Measurements from ENCODE around the gene DLGAP1.

The DLGAP1 gene

DNA sequence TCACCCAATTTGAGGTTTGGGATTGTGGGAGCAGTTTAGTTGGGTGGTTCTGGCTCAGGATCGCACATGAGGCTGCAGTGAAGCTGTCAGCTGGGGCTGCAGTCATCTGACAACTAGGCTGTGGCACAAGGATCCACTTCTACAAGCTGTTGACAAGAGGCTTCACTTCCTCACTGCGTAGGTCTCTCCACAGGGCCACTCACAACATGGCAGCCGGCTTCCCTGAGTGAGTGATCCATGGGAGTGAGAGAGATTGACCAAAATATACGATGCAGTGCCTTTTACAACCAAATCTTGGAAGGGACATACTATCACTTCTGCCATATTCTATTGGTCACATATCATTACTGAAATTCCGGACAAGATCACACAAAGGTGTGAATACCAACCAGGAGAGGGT lies 187.5 kb downstream of the DLGAP1 start:
- H3K4me1 ChIP-seq (ENCODE audit: control insufficient read depth, insufficient read depth, low read length), result no peaks in the 10 kb centered on the region
- no peaks in the 10 kb centered on the region for H3K9me3 ChIP-seq (ENCODE audit: control insufficient read depth, insufficient read depth, low read depth, low read length)
- H3K36me3 ChIP-seq (ENCODE audit: control insufficient read depth in 2 of 2, insufficient read depth in 1 of 2, low read length in 2 of 2), result no peaks in the 10 kb centered on the region
- TF ChIP-seq ZSCAN23 (tag by site-specific recombination; IDR thresholded peaks at IDR 0.05) (no peak), ZNF121 (tag by site-specific recombination; IDR thresholded peaks at IDR 0.05) (no peak), ZNF777 (tag by site-specific recombination; IDR thresholded peaks at IDR 0.05; ENCODE audit: borderline replicate concordance) (no peak), FEZF1 (tag by site-specific recombination; IDR thresholded peaks at IDR 0.05) (no peak), TRIM28 (IDR thresholded peaks at IDR 0.05; ENCODE audit: borderline replicate concordance, low read length) (no peak), ZNF510 (tag by site-specific recombination; IDR thresholded peaks at IDR 0.05; ENCODE audit: insufficient replicate concordance) (no peak), ZFHX2 (tag by site-specific recombination; conservative IDR thresholded peaks at IDR 0.05) (no peak), ZBTB1 (tag by site-specific recombination; IDR thresholded peaks at IDR 0.05) (no peak), SP2 (tag by site-specific recombination; IDR thresholded peaks at IDR 0.05) (no peak), ZNF473 (tag by site-specific recombination; IDR thresholded peaks at IDR 0.05) (no peak)
- TF ChIP-seq, protein P1, sequence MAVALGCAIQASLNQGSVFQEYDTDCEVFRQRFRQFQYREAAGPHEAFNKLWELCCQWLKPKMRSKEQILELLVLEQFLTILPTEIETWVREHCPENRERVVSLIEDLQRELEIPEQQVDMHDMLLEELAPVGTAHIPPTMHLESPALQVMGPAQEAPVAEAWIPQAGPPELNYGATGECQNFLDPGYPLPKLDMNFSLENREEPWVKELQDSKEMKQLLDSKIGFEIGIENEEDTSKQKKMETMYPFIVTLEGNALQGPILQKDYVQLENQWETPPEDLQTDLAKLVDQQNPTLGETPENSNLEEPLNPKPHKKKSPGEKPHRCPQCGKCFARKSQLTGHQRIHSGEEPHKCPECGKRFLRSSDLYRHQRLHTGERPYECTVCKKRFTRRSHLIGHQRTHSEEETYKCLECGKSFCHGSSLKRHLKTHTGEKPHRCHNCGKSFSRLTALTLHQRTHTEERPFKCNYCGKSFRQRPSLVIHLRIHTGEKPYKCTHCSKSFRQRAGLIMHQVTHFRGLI (tag by site-specific recombination; IDR thresholded peaks at IDR 0.05), result no peak
- TF ChIP-seq, protein P2, sequence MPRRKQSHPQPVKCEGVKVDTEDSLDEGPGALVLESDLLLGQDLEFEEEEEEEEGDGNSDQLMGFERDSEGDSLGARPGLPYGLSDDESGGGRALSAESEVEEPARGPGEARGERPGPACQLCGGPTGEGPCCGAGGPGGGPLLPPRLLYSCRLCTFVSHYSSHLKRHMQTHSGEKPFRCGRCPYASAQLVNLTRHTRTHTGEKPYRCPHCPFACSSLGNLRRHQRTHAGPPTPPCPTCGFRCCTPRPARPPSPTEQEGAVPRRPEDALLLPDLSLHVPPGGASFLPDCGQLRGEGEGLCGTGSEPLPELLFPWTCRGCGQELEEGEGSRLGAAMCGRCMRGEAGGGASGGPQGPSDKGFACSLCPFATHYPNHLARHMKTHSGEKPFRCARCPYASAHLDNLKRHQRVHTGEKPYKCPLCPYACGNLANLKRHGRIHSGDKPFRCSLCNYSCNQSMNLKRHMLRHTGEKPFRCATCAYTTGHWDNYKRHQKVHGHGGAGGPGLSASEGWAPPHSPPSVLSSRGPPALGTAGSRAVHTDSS (tag by site-specific recombination; IDR thresholded peaks at IDR 0.05), result no peak
- no peak overlapping the region for H3K4me3 ChIP-seq (ENCODE audit: low read depth, low read length)
- POLR2A ChIA-PET, result no interaction called here
- no peak overlapping the region for H3K27ac ChIP-seq (ENCODE audit: extremely low read depth, low read depth, low read length)
- CTCF ChIA-PET, result no interaction called here

- H3K36me3 ChIP-seq (ENCODE audit: control insufficient read depth in 2 of 2, insufficient read depth in 1 of 2, low read length in 2 of 2), result no peaks in the 10 kb centered on the region
- no peak overlapping the region for H3K4me3 ChIP-seq (ENCODE audit: low read depth, low read length)
These were observed 190.7 kb downstream of the DLGAP1 start for GRCh38 chr18:4264347-4264791.

More at GRCh38 chr18:4264347-4264791, 190.7 kb downstream of the DLGAP1 start:
- Histone ChIP-seq H3K4me1 (ENCODE audit: control insufficient read depth, insufficient read depth, low read length) (no peaks in the 10 kb centered on the region), H3K9me3 (ENCODE audit: control insufficient read depth, insufficient read depth, low read depth, low read length) (no peaks in the 10 kb centered on the region), H3K27ac (ENCODE audit: extremely low read depth, low read depth, low read length) (no peak overlapping the region)
- no peak for TF ChIP-seq ZFP41 (tag by site-specific recombination; IDR thresholded peaks at IDR 0.05; ENCODE audit: borderline replicate concordance)
- TF ChIP-seq, protein P3, sequence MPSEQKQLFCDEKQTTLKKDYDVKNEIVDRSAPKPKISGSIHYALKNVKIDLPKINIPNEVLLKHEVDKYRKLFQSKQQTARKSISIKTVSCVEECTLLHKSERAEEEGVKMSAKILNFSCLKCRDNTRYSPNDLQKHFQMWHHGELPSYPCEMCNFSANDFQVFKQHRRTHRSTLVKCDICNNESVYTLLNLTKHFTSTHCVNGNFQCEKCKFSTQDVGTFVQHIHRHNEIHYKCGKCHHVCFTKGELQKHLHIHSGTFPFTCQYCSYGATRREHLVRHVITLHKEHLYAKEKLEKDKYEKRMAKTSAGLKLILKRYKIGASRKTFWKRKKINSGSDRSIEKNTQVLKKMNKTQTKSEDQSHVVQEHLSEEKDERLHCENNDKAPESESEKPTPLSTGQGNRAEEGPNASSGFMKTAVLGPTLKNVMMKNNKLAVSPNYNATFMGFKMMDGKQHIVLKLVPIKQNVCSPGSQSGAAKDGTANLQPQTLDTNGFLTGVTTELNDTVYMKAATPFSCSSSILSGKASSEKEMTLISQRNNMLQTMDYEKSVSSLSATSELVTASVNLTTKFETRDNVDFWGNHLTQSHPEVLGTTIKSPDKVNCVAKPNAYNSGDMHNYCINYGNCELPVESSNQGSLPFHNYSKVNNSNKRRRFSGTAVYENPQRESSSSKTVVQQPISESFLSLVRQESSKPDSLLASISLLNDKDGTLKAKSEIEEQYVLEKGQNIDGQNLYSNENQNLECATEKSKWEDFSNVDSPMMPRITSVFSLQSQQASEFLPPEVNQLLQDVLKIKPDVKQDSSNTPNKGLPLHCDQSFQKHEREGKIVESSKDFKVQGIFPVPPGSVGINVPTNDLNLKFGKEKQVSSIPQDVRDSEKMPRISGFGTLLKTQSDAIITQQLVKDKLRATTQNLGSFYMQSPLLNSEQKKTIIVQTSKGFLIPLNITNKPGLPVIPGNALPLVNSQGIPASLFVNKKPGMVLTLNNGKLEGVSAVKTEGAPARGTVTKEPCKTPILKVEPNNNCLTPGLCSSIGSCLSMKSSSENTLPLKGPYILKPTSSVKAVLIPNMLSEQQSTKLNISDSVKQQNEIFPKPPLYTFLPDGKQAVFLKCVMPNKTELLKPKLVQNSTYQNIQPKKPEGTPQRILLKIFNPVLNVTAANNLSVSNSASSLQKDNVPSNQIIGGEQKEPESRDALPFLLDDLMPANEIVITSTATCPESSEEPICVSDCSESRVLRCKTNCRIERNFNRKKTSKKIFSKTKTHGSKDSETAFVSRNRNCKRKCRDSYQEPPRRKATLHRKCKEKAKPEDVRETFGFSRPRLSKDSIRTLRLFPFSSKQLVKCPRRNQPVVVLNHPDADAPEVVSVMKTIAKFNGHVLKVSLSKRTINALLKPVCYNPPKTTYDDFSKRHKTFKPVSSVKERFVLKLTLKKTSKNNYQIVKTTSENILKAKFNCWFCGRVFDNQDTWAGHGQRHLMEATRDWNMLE (tag by site-specific recombination; conservative IDR thresholded peaks at IDR 0.05; ENCODE audit: low read depth), result no peak
- TF ChIP-seq ZFP3 (tag by site-specific recombination; IDR thresholded peaks at IDR 0.05; ENCODE audit: low read depth), result no peak
- TF ChIP-seq ZFHX2 (tag by site-specific recombination; conservative IDR thresholded peaks at IDR 0.05), result no peak
- ChIA-PET POLR2A (no interaction called here), CTCF (no interaction called here)
